Measurements from ENCODE around the gene PGM1. TPM values are rescaled to one million over a fixed set of nuclear protein-coding genes. Genes with fewer than 3 reads are reported as not detected.

Gene PGM1
- total RNA-seq, 1 donor from 2014 or later, result 31.1 TPM

DNA sequence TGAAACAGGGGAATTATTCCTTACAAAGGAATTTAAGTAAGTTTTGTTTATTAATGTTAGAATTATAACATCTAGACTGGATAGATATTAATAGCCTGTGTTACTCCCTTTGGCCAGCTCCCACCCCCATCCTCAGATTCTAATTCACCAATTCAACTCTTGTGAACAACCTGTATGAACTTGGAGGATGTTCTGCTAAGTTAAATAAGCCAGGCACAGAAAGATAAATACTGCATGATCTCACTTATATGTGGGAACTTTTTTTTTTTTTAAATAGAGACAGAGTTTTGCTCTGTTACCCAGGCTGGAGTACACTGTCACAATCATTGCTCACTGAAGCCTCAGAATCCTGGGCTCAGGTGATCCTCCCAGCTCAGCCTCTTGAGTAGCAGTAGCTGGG, 37.7 kb upstream of the PGM1 start:
- Mint-ChIP-seq H3K27me3 (no peaks in the 10 kb centered on the region), H3K9me3 (ENCODE audit: low read depth) (no peaks in the 10 kb centered on the region), H3K4me1 (ENCODE audit: low read depth) (no peaks in the 10 kb centered on the region), H3K36me3 (ENCODE audit: insufficient read depth) (peaks cover 7% of the 10 kb centered on the region), H3K4me3 (ENCODE audit: low read depth) (no peak overlapping the region), H3K27ac (no peak overlapping the region)
- no peak for DNase-seq (ENCODE audit: low spot score, unreplicated experiment)
- TF ChIP-seq, protein P1, sequence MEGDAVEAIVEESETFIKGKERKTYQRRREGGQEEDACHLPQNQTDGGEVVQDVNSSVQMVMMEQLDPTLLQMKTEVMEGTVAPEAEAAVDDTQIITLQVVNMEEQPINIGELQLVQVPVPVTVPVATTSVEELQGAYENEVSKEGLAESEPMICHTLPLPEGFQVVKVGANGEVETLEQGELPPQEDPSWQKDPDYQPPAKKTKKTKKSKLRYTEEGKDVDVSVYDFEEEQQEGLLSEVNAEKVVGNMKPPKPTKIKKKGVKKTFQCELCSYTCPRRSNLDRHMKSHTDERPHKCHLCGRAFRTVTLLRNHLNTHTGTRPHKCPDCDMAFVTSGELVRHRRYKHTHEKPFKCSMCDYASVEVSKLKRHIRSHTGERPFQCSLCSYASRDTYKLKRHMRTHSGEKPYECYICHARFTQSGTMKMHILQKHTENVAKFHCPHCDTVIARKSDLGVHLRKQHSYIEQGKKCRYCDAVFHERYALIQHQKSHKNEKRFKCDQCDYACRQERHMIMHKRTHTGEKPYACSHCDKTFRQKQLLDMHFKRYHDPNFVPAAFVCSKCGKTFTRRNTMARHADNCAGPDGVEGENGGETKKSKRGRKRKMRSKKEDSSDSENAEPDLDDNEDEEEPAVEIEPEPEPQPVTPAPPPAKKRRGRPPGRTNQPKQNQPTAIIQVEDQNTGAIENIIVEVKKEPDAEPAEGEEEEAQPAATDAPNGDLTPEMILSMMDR (IDR thresholded peaks at IDR 0.05; ENCODE audit: unreplicated experiment), result no peak

DNA sequence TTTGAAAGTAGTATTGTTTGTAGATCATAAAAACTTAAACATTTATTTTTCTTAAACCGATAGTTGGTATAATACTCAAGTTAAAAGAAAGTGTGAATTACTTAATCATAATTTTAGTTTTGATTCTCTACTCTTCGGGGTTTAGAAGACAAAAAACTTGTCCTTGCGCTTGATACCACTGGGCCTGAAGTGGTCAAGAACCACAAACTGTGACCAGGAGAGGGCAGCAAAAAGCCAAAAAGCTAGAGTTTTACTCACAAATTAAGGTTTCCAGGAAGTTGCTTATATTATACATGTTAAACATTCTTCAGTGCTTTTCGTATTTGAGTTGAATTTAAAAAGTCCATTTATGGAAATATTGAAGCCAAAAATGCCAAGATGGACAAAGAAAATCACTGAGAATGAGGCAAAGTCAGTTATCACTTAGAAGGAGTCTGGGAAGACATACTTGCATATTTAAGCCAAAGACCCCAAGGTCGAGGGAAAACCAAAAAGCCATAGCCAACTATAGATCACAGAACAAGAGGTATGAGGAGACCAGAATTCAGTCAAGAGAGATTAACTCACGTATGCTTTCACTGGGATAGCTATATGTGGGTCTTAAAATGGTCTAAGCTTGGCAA, 35.7 kb upstream of the PGM1 start:
- TF ChIP-seq, protein P1 (IDR thresholded peaks at IDR 0.05; ENCODE audit: unreplicated experiment), result peak; percentile 68
- DNase-seq (ENCODE audit: low spot score, unreplicated experiment), result no peak
- no peaks in the 10 kb centered on the region for H3K9me3 Mint-ChIP-seq (ENCODE audit: low read depth)

DNA sequence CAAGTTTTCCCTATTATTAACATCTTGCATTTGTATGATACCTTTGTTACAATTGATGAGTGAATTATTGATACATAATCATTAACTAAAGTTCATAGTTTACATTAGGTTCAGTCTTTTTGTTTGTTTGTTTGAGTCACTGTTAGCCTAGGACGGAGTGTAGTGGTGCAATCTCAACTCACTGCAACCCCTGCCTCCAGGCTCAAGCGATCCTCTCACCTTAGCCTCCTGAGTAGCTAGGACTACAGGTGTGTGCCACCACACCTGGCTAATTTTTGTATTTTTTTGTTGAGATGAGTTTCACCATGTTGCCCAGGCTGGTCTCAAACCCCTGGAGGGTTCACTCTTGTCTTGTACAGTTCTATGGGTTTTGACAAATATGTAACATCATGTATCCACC, 33.9 kb upstream of the PGM1 start:
- DNase-seq (ENCODE audit: low spot score, unreplicated experiment), result no peak
- H3K4me3 Mint-ChIP-seq (ENCODE audit: low read depth), result no peak overlapping the region
- H3K4me1 Mint-ChIP-seq (ENCODE audit: low read depth), result no peaks in the 10 kb centered on the region
- no peaks in the 10 kb centered on the region for H3K27me3 Mint-ChIP-seq
- TF ChIP-seq, protein P1 (IDR thresholded peaks at IDR 0.05; ENCODE audit: unreplicated experiment), result no peak
- no peak overlapping the region for H3K27ac Mint-ChIP-seq
- peaks cover 8% of the 10 kb centered on the region for H3K36me3 Mint-ChIP-seq (ENCODE audit: insufficient read depth)
- H3K9me3 Mint-ChIP-seq (ENCODE audit: low read depth), result peaks cover 2% of the 10 kb centered on the region

More for the DNA sequence above, 35.7 kb upstream of the PGM1 start:
- Mint-ChIP-seq H3K36me3 (ENCODE audit: insufficient read depth) (peaks cover 6% of the 10 kb centered on the region), H3K4me1 (ENCODE audit: low read depth) (no peaks in the 10 kb centered on the region), H3K27ac (no peak overlapping the region), H3K27me3 (no peaks in the 10 kb centered on the region), H3K4me3 (ENCODE audit: low read depth) (no peak overlapping the region)

DNA sequence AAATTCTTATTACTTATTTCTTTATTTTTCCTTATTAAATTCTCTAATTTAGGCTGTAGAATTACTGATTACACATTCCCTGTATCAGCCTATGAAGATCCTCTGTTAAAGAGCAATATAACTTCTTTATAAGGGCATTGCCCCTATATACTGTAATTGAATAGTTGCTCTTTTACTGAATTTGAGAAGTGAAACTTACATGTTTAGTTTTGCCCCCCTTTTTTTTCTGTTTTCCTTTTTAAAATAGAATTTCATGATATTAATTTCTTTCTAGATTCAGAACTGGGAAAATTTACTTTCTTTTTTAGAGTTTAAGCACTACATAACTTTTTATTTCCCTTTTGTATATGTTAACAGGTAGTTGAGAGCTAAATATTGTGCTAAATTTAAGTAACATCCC, 29.5 kb upstream of the PGM1 start:
- no peaks in the 10 kb centered on the region for H3K27me3 Mint-ChIP-seq
- H3K27ac Mint-ChIP-seq, result no peak overlapping the region
- no peak overlapping the region for H3K4me3 Mint-ChIP-seq (ENCODE audit: low read depth)
- peaks cover 14% of the 10 kb centered on the region for H3K9me3 Mint-ChIP-seq (ENCODE audit: low read depth)
- no peak for DNase-seq (ENCODE audit: low spot score, unreplicated experiment)
- TF ChIP-seq, protein P1 (IDR thresholded peaks at IDR 0.05; ENCODE audit: unreplicated experiment), result no peak
- H3K4me1 Mint-ChIP-seq (ENCODE audit: low read depth), result no peaks in the 10 kb centered on the region
- peaks cover 23% of the 10 kb centered on the region for H3K36me3 Mint-ChIP-seq (ENCODE audit: insufficient read depth)

DNA sequence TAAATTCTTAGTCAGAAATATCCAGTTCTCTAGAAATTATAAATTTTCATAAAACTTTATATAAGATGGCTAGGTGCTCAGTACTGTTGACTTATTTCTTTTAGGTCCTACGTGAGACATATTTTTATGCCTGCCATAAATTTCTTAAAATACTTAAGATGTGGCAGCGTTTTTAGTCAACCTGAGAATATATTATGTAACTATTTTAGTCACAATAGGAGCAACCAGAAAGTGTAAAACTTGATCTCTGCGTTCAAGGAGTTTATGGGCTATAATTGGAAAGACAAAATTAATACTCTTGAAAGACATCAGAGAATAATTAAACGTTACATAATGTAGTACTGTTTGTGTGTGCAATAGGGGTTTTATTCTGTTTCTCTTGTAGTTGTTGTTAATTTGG, 24.1 kb upstream of the PGM1 start:
- H3K27ac Mint-ChIP-seq, result no peak overlapping the region

More for the DNA sequence above, 24.1 kb upstream of the PGM1 start:
- peaks cover 14% of the 10 kb centered on the region for H3K9me3 Mint-ChIP-seq (ENCODE audit: low read depth)
- DNase-seq (ENCODE audit: low spot score, unreplicated experiment), result no peak
- H3K4me3 Mint-ChIP-seq (ENCODE audit: low read depth), result no peak overlapping the region
- peaks cover 20% of the 10 kb centered on the region for H3K36me3 Mint-ChIP-seq (ENCODE audit: insufficient read depth)
- H3K4me1 Mint-ChIP-seq (ENCODE audit: low read depth), result peaks cover 2% of the 10 kb centered on the region
- TF ChIP-seq, protein P1 (IDR thresholded peaks at IDR 0.05; ENCODE audit: unreplicated experiment), result no peak
- no peaks in the 10 kb centered on the region for H3K27me3 Mint-ChIP-seq
